Natural killer cell (primary cell): ENCODE data around the gene MRPL57. TPM values are rescaled to one million over a fixed set of nuclear protein-coding genes. Genes with fewer than 3 reads are reported as not detected.

Experiments
- total RNA-seq, 4 donors: library from RNA; stranded (reverse); fragments of 120-200 nt in 1 of 4; gene quantifications; one replicate each; pipeline versions ENCODE4 v1.2.3 to v1.2.4, GENCODE V29; 2013 to 2022

Gene MRPL57
- total RNA-seq, 3 donors from 2014 or later (not counting 1 experiment from before 2014, with no cell fraction given) = 7.8 to 9.9 (median 8.3) TPM

Other genes with a start within 250 kb of the MRPL57 start
- gene LATS2, start 115.1 kb upstream of the MRPL57 start, total RNA-seq = 10 to 100 TPM; 28.8 to 34.8 (median 29.0) TPM
- gene SAP18, start 36.5 kb upstream of the MRPL57 start, total RNA-seq = 100 to 1,000 TPM; 195 to 228 (median 225) TPM
- 1 to 10 TPM; 1.3 to 3.2 (median 1.4) TPM for gene SKA3, start 106 bp upstream of the MRPL57 start, total RNA-seq